ENCODE data around the gene PATJ.

GRCh38 chr1:61921435-61921834, 179.2 kb downstream of the PATJ start:
- TF ChIP-seq CTCF (IDR thresholded peaks at IDR 0.05 in 2 of 3, conservative IDR thresholded peaks at IDR 0.05 in 1 of 3; ENCODE audit: borderline replicate concordance in 1 of 3, insufficient read depth in 1 of 3, low read depth in 2 of 3, low read length in 2 of 3): peak; percentile 11 to 44 (median 14); a peak in 3 of 6 replicates
- peak; percentile 25; the same call in 1 of the 2 replicates for TF ChIP-seq RAD21 (IDR thresholded peaks at IDR 0.05; ENCODE audit: low read depth)
- TF ChIP-seq EGR1 (IDR thresholded peaks at IDR 0.05; ENCODE audit: low read depth): no peak
- no peak for TF ChIP-seq EZH2 (IDR thresholded peaks at IDR 0.05)
- TF ChIP-seq JUND (IDR thresholded peaks at IDR 0.05): no peak
- no peak for TF ChIP-seq MAX (IDR thresholded peaks at IDR 0.05)
- no peak for TF ChIP-seq POLR2A (IDR thresholded peaks at IDR 0.05; ENCODE audit: borderline replicate concordance, extremely low read depth, insufficient read depth, insufficient read length)
- no peak for TF ChIP-seq TCF7L2 (IDR thresholded peaks at IDR 0.05; ENCODE audit: borderline replicate concordance, extremely low read depth, insufficient read depth, insufficient read length)
- no peak for TF ChIP-seq ZBTB33 (IDR thresholded peaks at IDR 0.05; ENCODE audit: extremely low read depth, insufficient replicate concordance, low read length)
- TF ChIP-seq CEBPB (IDR thresholded peaks at IDR 0.05; ENCODE audit: low read depth): no peak
